PC-3 (cell line): ENCODE data around the gene MAU2. TPM values are rescaled to one million over a fixed set of nuclear protein-coding genes. Genes with fewer than 3 reads are reported as not detected.

Experiments used
- ATAC-seq: fragments of 200-7000 bp; cut with Tn5 transposase; 2 replicates; pipeline ENCODE4 v1.9.1; 2020; ENCODE audit warnings: mild to moderate bottlenecking, moderate library complexity
- BruUV-seq: library from RNA; stranded (reverse); fragments of 400-500 nt; replicated peaks from 2 replicates; lab custom pipeline; 2021; lab: Mats Ljungman, UMichigan
- CTCF ChIA-PET: fragments of 300-600 bp; sonication (Branson Sonifier 250); formaldehyde crosslinking; loops from one replicate; lab custom pipeline; 2022; ENCODE audit warnings: antibody characterized with exemption; lab: Charles Lee
- POLR2A ChIA-PET: fragments of 300-600 bp; sonication (Branson Sonifier 250); formaldehyde crosslinking; loops from one replicate; lab custom pipeline; 2022; ENCODE audit warnings: antibody characterized with exemption; ENCODE audit not compliant: unreplicated experiment; lab: Charles Lee
- DNase-seq: peaks from one replicate; pipeline ENCODE4 v3.0.0-alpha.2; 2015
- H2AFZ ChIP-seq: fragments of 300-600 bp; sonication (generic); 2 replicates; pipeline ENCODE4 v1.6.0; 2016; ENCODE audit warnings: antibody characterized with exemption, low read length
- H3F3A ChIP-seq: fragments of 300-600 bp; sonication (generic); one replicate; pipeline ENCODE4 v1.6.0; 2017; ENCODE audit warnings: antibody characterized with exemption, low read length, control low read depth, mild to moderate bottlenecking; ENCODE audit not compliant: unreplicated experiment
- H3K27ac ChIP-seq: fragments of 300-600 bp; sonication (generic); 2 replicates; pipeline ENCODE4 v1.5.1; 2016; ENCODE audit warnings: mild to moderate bottlenecking, low read length
- H3K27me3 ChIP-seq: fragments of 300-600 bp; sonication (generic); 2 replicates; pipeline ENCODE4 v1.6.1; 2016; ENCODE audit warnings: low read length, mixed read lengths
- H3K36me3 ChIP-seq: fragments of 300-600 bp; sonication (generic); 2 replicates; pipeline ENCODE4 v1.6.1; 2016; ENCODE audit warnings: low read depth, mixed run types, low read length, mixed read lengths
- H3K4me1 ChIP-seq: fragments of 300-600 bp; sonication (generic); 2 replicates; pipeline ENCODE4 v1.5.1; 2016; ENCODE audit warnings: low read length; ENCODE audit not compliant: insufficient read depth
- H3K4me2 ChIP-seq: fragments of 300-600 bp; sonication (generic); 2 replicates; pipeline ENCODE4 v1.6.0; 2016; ENCODE audit warnings: low read length
- H3K4me3 ChIP-seq: fragments of 300-600 bp; sonication (generic); 2 replicates; pipeline ENCODE4 v1.5.1; 2016; ENCODE audit warnings: mild to moderate bottlenecking, low read length, mixed read lengths
- H3K79me2 ChIP-seq: fragments of 300-600 bp; sonication (generic); 2 replicates; pipeline ENCODE4 v1.6.1; 2017; ENCODE audit warnings: low read length, mixed read lengths
- H3K9ac ChIP-seq: fragments of 300-600 bp; sonication (generic); 2 replicates; pipeline ENCODE4 v1.6.0; 2016; ENCODE audit warnings: mild to moderate bottlenecking, low read length
- H3K9me2 ChIP-seq: fragments of 300-600 bp; sonication (generic); replicated peaks from 2 replicates; pipeline ENCODE4 v1.6.1; 2016; ENCODE audit warnings: mixed run types, low read length, mixed read lengths
- H3K9me3 ChIP-seq: fragments of 300-600 bp; sonication (generic); 2 replicates; pipeline ENCODE4 v1.6.1; 2016; ENCODE audit warnings: low read length, mixed read lengths
- H4K20me1 ChIP-seq: fragments of 300-600 bp; sonication (generic); 2 replicates; pipeline ENCODE4 v1.6.1; 2016; ENCODE audit warnings: low read length, mixed read lengths
- CTCF ChIP-seq: fragments of 300-600 bp; sonication (generic); conservative IDR thresholded peaks from 2 replicates; pipeline ENCODE4 v1.5.1; 2017; ENCODE audit warnings: antibody characterized with exemption, low read depth, mild to moderate bottlenecking, low read length
- EZH2 ChIP-seq: fragments of 300-600 bp; sonication (generic); IDR thresholded peaks from one replicate; pipeline ENCODE4 v1.6.1; 2017; ENCODE audit warnings: antibody characterized with exemption, mild to moderate bottlenecking, low read length; ENCODE audit not compliant: unreplicated experiment
- EZH2phosphoT487 ChIP-seq: fragments of 300-600 bp; sonication (generic); IDR thresholded peaks from 2 replicates; pipeline ENCODE4 v1.6.1; 2018; ENCODE audit warnings: mild to moderate bottlenecking, antibody characterized with exemption, low read length, borderline replicate concordance
- intact Hi-C: fragments of 100-400 bp; cut with micrococcal nuclease; formaldehyde crosslinking; loops from 2 replicates; pipeline ENCODE4 v1.9.0; 2023
- total RNA-seq: library from RNA; depleted of rRNA; stranded (reverse); fragments of >200 nt; gene quantifications from 2 replicates; pipeline ENCODE4 v1.2.3, GENCODE V29; 2014

Gene MAU2
- total RNA-seq, 1 experiment from 2014 or later, result 32.6 TPM

- Histone ChIP-seq H3K27me3 (no peaks in the 10 kb centered on the region), H3K9ac (no peak overlapping the region), H3K9me2 (no peaks in the 10 kb centered on the region), H2AFZ (no peak overlapping the region), H3K9me3 (no peaks in the 10 kb centered on the region), H3F3A (peaks cover 5% of the 10 kb centered on the region), H4K20me1 (no peaks in the 10 kb centered on the region; the same call in 1 of the 2 replicates), H3K27ac (no peak overlapping the region), H3K79me2 (peaks cover 26% of the 10 kb centered on the region), H3K4me1 (peaks cover 27% of the 10 kb centered on the region), H3K4me2 (no peak overlapping the region), H3K4me3 (no peak overlapping the region), H3K36me3 (no peaks in the 10 kb centered on the region)
- ATAC-seq (no peak), DNase-seq (peak; percentile 27)
- ChIA-PET POLR2A (no interaction called here), CTCF (no interaction called here)
- no peak for TF ChIP-seq EZH2
- TF ChIP-seq CTCF, result no peak
- TF ChIP-seq EZH2phosphoT487, result no peak
- intact Hi-C loops, result no loop called here
- BruUV-seq, result no TSS peak
Measured at GRCh38 chr19:19382118-19382517, 61.5 kb downstream of the MAU2 start.

- H3K9me2 ChIP-seq, result no peaks in the 10 kb centered on the region
- H3K27ac ChIP-seq, result no peak overlapping the region
- peaks cover 50% of the 10 kb centered on the region for H3K79me2 ChIP-seq
- H2AFZ ChIP-seq, result peak overlapping the region; percentile 82; the same call in 1 of the 2 replicates
- TF ChIP-seq EZH2 (no peak), EZH2phosphoT487 (no peak)
- BruUV-seq, result no TSS peak
- peaks cover 29% of the 10 kb centered on the region for H3K4me1 ChIP-seq
- POLR2A ChIA-PET, result interaction anchor here (1.6 kb wide), 1 partner anchor 21 kb away, joined by 10 read pairs; the partner anchor contains the start of gene GATAD2A
- ATAC-seq (no peak), DNase-seq (no peak)
- CTCF ChIA-PET, result no interaction called here
- peaks cover 5% of the 10 kb centered on the region for H3F3A ChIP-seq
- H4K20me1 ChIP-seq, result no peaks in the 10 kb centered on the region; the same call in 1 of the 2 replicates
- no peaks in the 10 kb centered on the region for H3K9me3 ChIP-seq
- peak overlapping the region; percentile 89 for H3K9ac ChIP-seq
- peak overlapping the region; percentile 98 for H3K4me2 ChIP-seq
- no peaks in the 10 kb centered on the region for H3K27me3 ChIP-seq
- intact Hi-C loops, result no loop called here
- H3K36me3 ChIP-seq, result no peaks in the 10 kb centered on the region
- peak overlapping the region; percentile 73 for H3K4me3 ChIP-seq
Measured at GRCh38 chr19:19384486-19384885, 63.9 kb downstream of the MAU2 start.

GRCh38 chr19:19385131-19385895 lies 64.7 kb downstream of the MAU2 start:
- H3F3A ChIP-seq, result peaks cover 5% of the 10 kb centered on the region
- ChIA-PET CTCF (interaction anchor here (0.6 to 1.1 kb wide), 2 partner anchors 13 to 20 kb away, joined by 3 to 4 read pairs; partner anchors contain the start of gene GATAD2A), POLR2A (interaction anchor here (0.6 to 1.6 kb wide), 6 partner anchors 10 to 554 kb away, joined by 3 to 18 read pairs (median 6); partner anchors contain the start of genes GATAD2A and UPF1)
- H3K27me3 ChIP-seq, result no peaks in the 10 kb centered on the region
- ATAC-seq, result peak; percentile 96
- peak overlapping the region; percentile 97 for H3K9ac ChIP-seq
- intact Hi-C loops, result loop anchor here (1.0 kb wide), 2 partner anchors 18 to 20 kb away; partner anchors contain the start of gene GATAD2A
- peak overlapping the region; percentile 14; the same call in 1 of the 2 replicates for H3K27ac ChIP-seq
- no peak for TF ChIP-seq EZH2phosphoT487
- TF ChIP-seq EZH2, result no peak
- TF ChIP-seq CTCF, result no peak
- peaks cover 3% of the 10 kb centered on the region; the same call in 1 of the 2 replicates for H4K20me1 ChIP-seq
- no TSS peak for BruUV-seq
- peaks cover 29% of the 10 kb centered on the region for H3K4me1 ChIP-seq
- peaks cover 58% of the 10 kb centered on the region for H3K79me2 ChIP-seq
- H3K9me3 ChIP-seq, result no peaks in the 10 kb centered on the region
- peak overlapping the region; percentile 82 for H2AFZ ChIP-seq
- DNase-seq, result peak; percentile 99
- H3K9me2 ChIP-seq, result no peaks in the 10 kb centered on the region
- H3K36me3 ChIP-seq, result no peaks in the 10 kb centered on the region
- peak overlapping the region; percentile 98 for H3K4me2 ChIP-seq
- peak overlapping the region; percentile 100 for H3K4me3 ChIP-seq
